MM.1S (cell line): ENCODE results near the gene NUB1.

Source experiments
- DNase-seq: peaks from one replicate; pipeline ENCODE4 v3.0.0-alpha.2; 2015
- H2AFZ ChIP-seq: fragments of 300-600 bp; sonication (generic); 2 replicates; pipeline ENCODE4 v1.6.0; 2016; ENCODE audit warnings: antibody characterized with exemption, low read length
- H3F3A ChIP-seq: fragments of 300-600 bp; sonication (generic); 2 replicates; pipeline ENCODE4 v1.6.1; 2016; ENCODE audit warnings: mild to moderate bottlenecking, antibody characterized with exemption, low read length, moderate library complexity, mixed read lengths; ENCODE audit not compliant: insufficient read depth
- H3K27ac ChIP-seq: fragments of 300-600 bp; sonication (generic); 2 replicates; pipeline ENCODE4 v1.5.1; 2016; ENCODE audit warnings: mild to moderate bottlenecking, low read length
- H3K27me3 ChIP-seq: fragments of 300-600 bp; sonication (generic); replicated peaks from 2 replicates; pipeline ENCODE4 v1.6.0; 2016; ENCODE audit warnings: low read length; ENCODE audit not compliant: insufficient read depth
- H3K36me3 ChIP-seq: fragments of 300-600 bp; sonication (generic); replicated peaks from 2 replicates; pipeline ENCODE4 v1.6.1; 2016; ENCODE audit warnings: mild to moderate bottlenecking, low read length, mixed read lengths; ENCODE audit not compliant: insufficient read depth
- H3K4me1 ChIP-seq: fragments of 300-600 bp; sonication (generic); 2 replicates; pipeline ENCODE4 v1.6.1; 2016; ENCODE audit warnings: low read length, mixed read lengths
- H3K4me2 ChIP-seq: fragments of 300-600 bp; sonication (generic); 2 replicates; pipeline ENCODE4 v1.6.0; 2016; ENCODE audit warnings: low read depth, low read length
- H3K4me3 ChIP-seq: fragments of 300-600 bp; sonication (generic); 2 replicates; pipeline ENCODE4 v1.5.1; 2016; ENCODE audit warnings: low read length, mixed read lengths
- H3K79me2 ChIP-seq: fragments of 300-600 bp; sonication (generic); 2 replicates; pipeline ENCODE4 v1.6.1; 2016; ENCODE audit warnings: mixed run types, low read length, mixed read lengths
- H3K9ac ChIP-seq: fragments of 300-600 bp; sonication (generic); 2 replicates; pipeline ENCODE4 v1.6.1; 2016; ENCODE audit warnings: low read length, mixed read lengths
- H3K9me2 ChIP-seq: fragments of 300-600 bp; sonication (generic); replicated peaks from 2 replicates; pipeline ENCODE4 v1.6.1; 2016; ENCODE audit warnings: mild to moderate bottlenecking, low read length, mixed read lengths; ENCODE audit not compliant: insufficient read depth
- H3K9me3 ChIP-seq: fragments of 300-600 bp; sonication (generic); replicated peaks from 2 replicates; pipeline ENCODE4 v1.6.1; 2016; ENCODE audit warnings: mild to moderate bottlenecking, low read length, mixed read lengths; ENCODE audit not compliant: insufficient read depth
- H4K20me1 ChIP-seq: fragments of 300-600 bp; sonication (generic); 2 replicates; pipeline ENCODE4 v1.6.1; 2016; ENCODE audit warnings: mild to moderate bottlenecking, low read length, moderate library complexity, mixed read lengths; ENCODE audit not compliant: insufficient read depth
- EZH2 ChIP-seq: fragments of 300-600 bp; sonication (generic); optimal IDR thresholded peaks from 2 replicates; pipeline ENCODE3; 2017; ENCODE audit warnings: low read depth, mild to moderate bottlenecking, antibody characterized with exemption, low read length, mixed read lengths
- EZH2phosphoT487 ChIP-seq: fragments of 300-600 bp; sonication (generic); IDR thresholded peaks from 2 replicates; pipeline ENCODE4 v1.6.1; 2018; ENCODE audit warnings: antibody characterized with exemption, low read length
- TF ChIP-seq, protein P1 (sequence below): fragments of 300-600 bp; sonication (generic); IDR thresholded peaks from 2 replicates; pipeline ENCODE4 v1.5.1; 2016; ENCODE audit warnings: antibody characterized with exemption, low read length, mixed read lengths

NUB1 gene

DNA sequence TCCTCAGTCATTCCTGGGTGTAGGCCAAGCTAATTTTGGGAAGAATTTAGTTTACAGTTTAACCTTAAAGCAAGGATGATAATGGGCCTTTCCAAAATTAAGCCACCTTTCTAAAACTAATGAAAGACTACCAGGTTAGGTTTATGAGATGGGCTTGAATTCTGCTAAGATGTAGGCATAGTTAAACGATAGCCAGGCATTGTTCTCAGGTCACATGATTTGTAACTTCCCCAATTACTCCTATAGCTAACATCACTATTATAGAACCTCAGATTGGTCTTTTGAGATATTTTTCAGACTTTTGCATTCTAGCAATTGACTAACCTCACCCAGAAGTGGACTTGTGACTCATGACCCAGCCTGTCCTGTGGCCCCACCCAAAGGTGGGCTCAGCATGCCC, 7.0 kb upstream of the NUB1 start:
- Histone ChIP-seq H3K27ac (no peak overlapping the region), H3K4me2 (no peak overlapping the region), H2AFZ (no peak overlapping the region), H3K9me3 (no peaks in the 10 kb centered on the region), H3K36me3 (no peaks in the 10 kb centered on the region), H3K4me1 (peaks cover 12% of the 10 kb centered on the region), H3K79me2 (no peaks in the 10 kb centered on the region), H3F3A (peaks cover 4% of the 10 kb centered on the region; the same call in 1 of the 2 replicates), H3K27me3 (peaks cover 11% of the 10 kb centered on the region; the same call in 1 of the 2 replicates), H3K9me2 (no peaks in the 10 kb centered on the region), H3K9ac (no peak overlapping the region), H4K20me1 (no peaks in the 10 kb centered on the region), H3K4me3 (no peak overlapping the region)
- TF ChIP-seq EZH2phosphoT487, result no peak
- TF ChIP-seq, protein P1, sequence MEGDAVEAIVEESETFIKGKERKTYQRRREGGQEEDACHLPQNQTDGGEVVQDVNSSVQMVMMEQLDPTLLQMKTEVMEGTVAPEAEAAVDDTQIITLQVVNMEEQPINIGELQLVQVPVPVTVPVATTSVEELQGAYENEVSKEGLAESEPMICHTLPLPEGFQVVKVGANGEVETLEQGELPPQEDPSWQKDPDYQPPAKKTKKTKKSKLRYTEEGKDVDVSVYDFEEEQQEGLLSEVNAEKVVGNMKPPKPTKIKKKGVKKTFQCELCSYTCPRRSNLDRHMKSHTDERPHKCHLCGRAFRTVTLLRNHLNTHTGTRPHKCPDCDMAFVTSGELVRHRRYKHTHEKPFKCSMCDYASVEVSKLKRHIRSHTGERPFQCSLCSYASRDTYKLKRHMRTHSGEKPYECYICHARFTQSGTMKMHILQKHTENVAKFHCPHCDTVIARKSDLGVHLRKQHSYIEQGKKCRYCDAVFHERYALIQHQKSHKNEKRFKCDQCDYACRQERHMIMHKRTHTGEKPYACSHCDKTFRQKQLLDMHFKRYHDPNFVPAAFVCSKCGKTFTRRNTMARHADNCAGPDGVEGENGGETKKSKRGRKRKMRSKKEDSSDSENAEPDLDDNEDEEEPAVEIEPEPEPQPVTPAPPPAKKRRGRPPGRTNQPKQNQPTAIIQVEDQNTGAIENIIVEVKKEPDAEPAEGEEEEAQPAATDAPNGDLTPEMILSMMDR, result no peak
- TF ChIP-seq EZH2, result no peak
- DNase-seq, result no peak

- Histone ChIP-seq H3K4me1 (peaks cover 25% of the 10 kb centered on the region), H3K4me2 (no peak overlapping the region), H3K9me3 (no peaks in the 10 kb centered on the region), H3K27me3 (peaks cover 11% of the 10 kb centered on the region; the same call in 1 of the 2 replicates), H3K36me3 (no peaks in the 10 kb centered on the region), H3F3A (peaks cover 19% of the 10 kb centered on the region), H2AFZ (no peak overlapping the region), H3K9me2 (no peaks in the 10 kb centered on the region), H3K79me2 (no peaks in the 10 kb centered on the region), H3K4me3 (no peak overlapping the region), H3K9ac (no peak overlapping the region), H4K20me1 (no peaks in the 10 kb centered on the region), H3K27ac (no peak overlapping the region)
- no peak for DNase-seq
- TF ChIP-seq, protein P1, result no peak
- TF ChIP-seq EZH2phosphoT487 (no peak), EZH2 (no peak)
These were observed 5.4 kb upstream of the NUB1 start for GRCh38 chr7:151336027-151336708.

DNA sequence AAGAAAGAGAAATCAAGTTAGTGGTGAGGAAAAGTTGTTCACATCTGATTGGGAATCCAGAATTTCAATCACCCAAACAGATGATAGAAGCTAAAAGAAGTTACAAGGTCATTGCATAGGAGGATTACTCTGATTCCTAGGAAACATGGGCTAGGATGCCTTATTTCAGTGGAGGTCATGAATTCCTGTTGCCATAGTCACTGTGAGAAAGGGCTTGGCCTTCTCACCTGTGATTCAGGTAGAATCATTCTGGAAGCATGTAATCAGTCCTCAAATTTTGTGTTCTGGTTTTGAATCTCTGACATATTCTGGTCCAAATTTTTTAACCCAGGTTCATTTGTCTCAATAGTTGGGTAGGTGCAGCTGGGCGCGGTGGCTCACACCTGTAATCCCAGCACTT, 4.3 kb upstream of the NUB1 start:
- Histone ChIP-seq H3K36me3 (no peaks in the 10 kb centered on the region), H3K79me2 (no peaks in the 10 kb centered on the region), H3F3A (peaks cover 27% of the 10 kb centered on the region), H3K9me2 (no peaks in the 10 kb centered on the region), H2AFZ (no peak overlapping the region), H3K27me3 (peaks cover 11% of the 10 kb centered on the region; the same call in 1 of the 2 replicates), H3K4me2 (no peak overlapping the region), H3K9me3 (no peaks in the 10 kb centered on the region), H3K27ac (no peak overlapping the region), H3K4me3 (no peak overlapping the region), H3K4me1 (peaks cover 27% of the 10 kb centered on the region), H3K9ac (no peak overlapping the region), H4K20me1 (no peaks in the 10 kb centered on the region)
- no peak for DNase-seq
- TF ChIP-seq, protein P1, result no peak
- TF ChIP-seq EZH2 (no peak), EZH2phosphoT487 (no peak)
